ENCODE data around the gene RELN. TPM values are rescaled to one million over a fixed set of nuclear protein-coding genes. Genes with fewer than 3 reads are reported as not detected.

The RELN gene
- total and polyA plus RNA-seq, 2 donors (not counting 1 experiment from before 2014, with no cell fraction given) = not detected

GRCh38 chr7:103919272-103919868 lies 70.1 kb downstream of the RELN start:
- H3K27ac Mint-ChIP-seq = no peak overlapping the region
- CTCF ChIA-PET = no interaction called here

GRCh38 chr7:103918631-103919271 lies 70.7 kb downstream of the RELN start:
- Mint-ChIP-seq H3K4me3 (no peak overlapping the region), H3K27me3 (peaks cover 11% of the 10 kb centered on the region), H3K9me3 (ENCODE audit: insufficient read depth) (no peaks in the 10 kb centered on the region), H3K4me1 (no peaks in the 10 kb centered on the region), H3K27ac (no peak overlapping the region)
- H2AFZ ChIP-seq (ENCODE audit: insufficient read depth, low read depth, low read length, poor library complexity, severe bottlenecking) = no peak overlapping the region
- H3K4me2 ChIP-seq (replicated peaks; ENCODE audit: low read depth, low read length, poor library complexity, severe bottlenecking) = no peak overlapping the region
- H3K27me3 ChIP-seq (replicated peaks in 1 of 4; ENCODE audit: control extremely low read depth in 1 of 4, control insufficient read depth in 3 of 4, insufficient read depth in 4 of 4, low read length in 3 of 4) = no peaks in the 10 kb centered on the region
- H3K79me2 ChIP-seq (ENCODE audit: control insufficient read depth, insufficient read depth, low read length) = no peaks in the 10 kb centered on the region
- no peaks in the 10 kb centered on the region for H3K36me3 ChIP-seq (replicated peaks in 1 of 2; ENCODE audit: control extremely low read depth in 1 of 2, control insufficient read depth in 1 of 2, extremely low read depth in 1 of 2, insufficient read depth in 2 of 2, low read length in 1 of 2)
- no peak for ATAC-seq (ENCODE audit: low read depth)
- no peaks in the 10 kb centered on the region for H3K4me1 ChIP-seq (ENCODE audit: control insufficient read depth in 2 of 2, insufficient read depth in 2 of 2, low read length in 2 of 2)
- H4K20me1 ChIP-seq (ENCODE audit: control insufficient read depth, insufficient read depth, low read length, poor library complexity, severe bottlenecking) = no peaks in the 10 kb centered on the region
- H3K4me3 ChIP-seq (ENCODE audit: control extremely low read depth in 1 of 5, extremely low read depth in 1 of 5, insufficient read depth in 1 of 5, low read depth in 2 of 5, low read length in 4 of 5) = no peak overlapping the region
- ChIA-PET CTCF (no interaction called here), POLR2A (no interaction called here)
- no peak for DNase-seq
- TF ChIP-seq, protein P1, sequence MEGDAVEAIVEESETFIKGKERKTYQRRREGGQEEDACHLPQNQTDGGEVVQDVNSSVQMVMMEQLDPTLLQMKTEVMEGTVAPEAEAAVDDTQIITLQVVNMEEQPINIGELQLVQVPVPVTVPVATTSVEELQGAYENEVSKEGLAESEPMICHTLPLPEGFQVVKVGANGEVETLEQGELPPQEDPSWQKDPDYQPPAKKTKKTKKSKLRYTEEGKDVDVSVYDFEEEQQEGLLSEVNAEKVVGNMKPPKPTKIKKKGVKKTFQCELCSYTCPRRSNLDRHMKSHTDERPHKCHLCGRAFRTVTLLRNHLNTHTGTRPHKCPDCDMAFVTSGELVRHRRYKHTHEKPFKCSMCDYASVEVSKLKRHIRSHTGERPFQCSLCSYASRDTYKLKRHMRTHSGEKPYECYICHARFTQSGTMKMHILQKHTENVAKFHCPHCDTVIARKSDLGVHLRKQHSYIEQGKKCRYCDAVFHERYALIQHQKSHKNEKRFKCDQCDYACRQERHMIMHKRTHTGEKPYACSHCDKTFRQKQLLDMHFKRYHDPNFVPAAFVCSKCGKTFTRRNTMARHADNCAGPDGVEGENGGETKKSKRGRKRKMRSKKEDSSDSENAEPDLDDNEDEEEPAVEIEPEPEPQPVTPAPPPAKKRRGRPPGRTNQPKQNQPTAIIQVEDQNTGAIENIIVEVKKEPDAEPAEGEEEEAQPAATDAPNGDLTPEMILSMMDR (IDR thresholded peaks at IDR 0.05) = no peak
- TF ChIP-seq EZH2 (IDR thresholded peaks at IDR 0.05; ENCODE audit: borderline replicate concordance, insufficient read depth, low read depth, low read length, poor library complexity, severe bottlenecking) = no peak
- no peak overlapping the region for H3K9ac ChIP-seq (ENCODE audit: low read length)
- H3K9me3 ChIP-seq (ENCODE audit: control extremely low read depth in 1 of 3, control insufficient read depth in 2 of 3, insufficient read depth in 1 of 3, low read length in 2 of 3) = no peaks in the 10 kb centered on the region
- intact Hi-C loops (cut with micrococcal nuclease) = no loop called here
- WGBS (ENCODE audit: insufficient coverage) = 64% methylated on average over 2 of the region's 5 CpGs
- H3K27ac ChIP-seq (ENCODE audit: low read length in 2 of 2) = no peak overlapping the region

More at GRCh38 chr7:103919272-103919868, 70.1 kb downstream of the RELN start:
- Histone ChIP-seq H3K4me2 (replicated peaks; ENCODE audit: low read depth, low read length, poor library complexity, severe bottlenecking) (no peak overlapping the region), H3K9ac (ENCODE audit: low read length) (no peak overlapping the region), H3K4me3 (ENCODE audit: control extremely low read depth in 1 of 5, extremely low read depth in 1 of 5, insufficient read depth in 1 of 5, low read depth in 2 of 5, low read length in 4 of 5) (no peak overlapping the region), H3K36me3 (replicated peaks in 1 of 2; ENCODE audit: control extremely low read depth in 1 of 2, control insufficient read depth in 1 of 2, extremely low read depth in 1 of 2, insufficient read depth in 2 of 2, low read length in 1 of 2) (no peaks in the 10 kb centered on the region), H3K27ac (ENCODE audit: low read length in 2 of 2) (no peak overlapping the region), H3K4me1 (ENCODE audit: control insufficient read depth in 2 of 2, insufficient read depth in 2 of 2, low read length in 2 of 2) (no peaks in the 10 kb centered on the region), H3K79me2 (ENCODE audit: control insufficient read depth, insufficient read depth, low read length) (no peaks in the 10 kb centered on the region), H4K20me1 (ENCODE audit: control insufficient read depth, insufficient read depth, low read length, poor library complexity, severe bottlenecking) (no peaks in the 10 kb centered on the region), H3K27me3 (replicated peaks in 1 of 4; ENCODE audit: control extremely low read depth in 1 of 4, control insufficient read depth in 3 of 4, insufficient read depth in 4 of 4, low read length in 3 of 4) (no peaks in the 10 kb centered on the region), H3K9me3 (ENCODE audit: control extremely low read depth in 1 of 3, control insufficient read depth in 2 of 3, insufficient read depth in 1 of 3, low read length in 2 of 3) (no peaks in the 10 kb centered on the region), H2AFZ (ENCODE audit: insufficient read depth, low read depth, low read length, poor library complexity, severe bottlenecking) (no peak overlapping the region)
- POLR2A ChIA-PET = no interaction called here
- TF ChIP-seq, protein P1 (IDR thresholded peaks at IDR 0.05) = no peak
- TF ChIP-seq EZH2 (IDR thresholded peaks at IDR 0.05; ENCODE audit: borderline replicate concordance, insufficient read depth, low read depth, low read length, poor library complexity, severe bottlenecking) = no peak
- ATAC-seq (ENCODE audit: low read depth) (no peak), DNase-seq (no peak)
- WGBS (ENCODE audit: insufficient coverage) = 13% methylated on average over 6 of the region's 8 CpGs
- H3K4me3 Mint-ChIP-seq = no peak overlapping the region
- H3K9me3 Mint-ChIP-seq (ENCODE audit: insufficient read depth) = no peaks in the 10 kb centered on the region
- peaks cover 11% of the 10 kb centered on the region for H3K27me3 Mint-ChIP-seq
- H3K4me1 Mint-ChIP-seq = no peaks in the 10 kb centered on the region
- intact Hi-C loops (cut with micrococcal nuclease) = no loop called here

All from B cell (primary cell).